ENCODE data around the gene TCN2. TPM values are rescaled to one million over a fixed set of nuclear protein-coding genes. Genes with fewer than 3 reads are reported as not detected.

TCN2 gene
- total RNA-seq, 2 donors from 2014 or later: 16.7 to 40.7 TPM

DNA sequence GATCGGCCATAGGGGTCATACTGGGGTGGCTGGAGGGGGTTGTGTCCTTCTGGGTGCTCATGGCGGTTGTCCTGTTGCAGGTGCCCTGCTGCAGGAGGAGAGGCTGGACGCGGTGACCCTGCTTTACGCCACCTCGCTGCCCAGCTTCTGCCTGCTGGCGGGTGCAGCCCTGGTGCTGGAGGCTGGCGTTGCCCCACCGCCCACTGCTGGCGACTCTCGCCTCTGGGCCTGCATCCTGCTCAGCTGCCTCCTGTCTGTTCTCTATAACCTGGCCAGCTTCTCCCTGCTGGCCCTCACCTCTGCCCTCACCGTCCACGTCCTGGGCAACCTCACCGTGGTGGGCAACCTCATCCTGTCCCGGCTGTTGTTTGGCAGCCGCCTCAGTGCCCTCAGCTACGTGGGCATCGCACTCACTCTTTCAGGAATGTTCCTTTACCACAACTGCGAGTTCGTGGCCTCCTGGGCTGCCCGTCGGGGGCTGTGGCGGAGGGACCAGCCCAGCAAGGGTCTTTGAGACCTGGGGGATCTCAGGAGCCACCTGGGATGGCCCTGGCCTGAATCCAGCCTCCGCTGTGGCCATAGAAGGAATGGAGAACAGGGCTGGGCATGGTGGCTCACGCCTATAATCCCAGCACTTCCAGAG is 39.7 kb downstream of the TCN2 start:
- H3K4me3 ChIP-seq: no peak overlapping the region
- no peaks in the 10 kb centered on the region for H3K9me3 ChIP-seq
- no peak for DNase-seq (ENCODE audit: low spot score)
- H3K27me3 ChIP-seq (replicated peaks; ENCODE audit: insufficient read depth): no peaks in the 10 kb centered on the region
- 95% methylated on average over 25 of the region's 25 CpGs for WGBS
- TF ChIP-seq, protein P1, sequence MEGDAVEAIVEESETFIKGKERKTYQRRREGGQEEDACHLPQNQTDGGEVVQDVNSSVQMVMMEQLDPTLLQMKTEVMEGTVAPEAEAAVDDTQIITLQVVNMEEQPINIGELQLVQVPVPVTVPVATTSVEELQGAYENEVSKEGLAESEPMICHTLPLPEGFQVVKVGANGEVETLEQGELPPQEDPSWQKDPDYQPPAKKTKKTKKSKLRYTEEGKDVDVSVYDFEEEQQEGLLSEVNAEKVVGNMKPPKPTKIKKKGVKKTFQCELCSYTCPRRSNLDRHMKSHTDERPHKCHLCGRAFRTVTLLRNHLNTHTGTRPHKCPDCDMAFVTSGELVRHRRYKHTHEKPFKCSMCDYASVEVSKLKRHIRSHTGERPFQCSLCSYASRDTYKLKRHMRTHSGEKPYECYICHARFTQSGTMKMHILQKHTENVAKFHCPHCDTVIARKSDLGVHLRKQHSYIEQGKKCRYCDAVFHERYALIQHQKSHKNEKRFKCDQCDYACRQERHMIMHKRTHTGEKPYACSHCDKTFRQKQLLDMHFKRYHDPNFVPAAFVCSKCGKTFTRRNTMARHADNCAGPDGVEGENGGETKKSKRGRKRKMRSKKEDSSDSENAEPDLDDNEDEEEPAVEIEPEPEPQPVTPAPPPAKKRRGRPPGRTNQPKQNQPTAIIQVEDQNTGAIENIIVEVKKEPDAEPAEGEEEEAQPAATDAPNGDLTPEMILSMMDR (IDR thresholded peaks at IDR 0.05): no peak
- TF ChIP-seq POLR2A (IDR thresholded peaks at IDR 0.05) (no peak), POLR2AphosphoS5 (IDR thresholded peaks at IDR 0.05) (no peak)
- no peak overlapping the region for H3K27ac ChIP-seq
- H3K4me1 ChIP-seq (replicated peaks): no peaks in the 10 kb centered on the region
- H3K36me3 ChIP-seq: no peaks in the 10 kb centered on the region
- intact Hi-C loops (cut with DNase I): no loop called here

DNA sequence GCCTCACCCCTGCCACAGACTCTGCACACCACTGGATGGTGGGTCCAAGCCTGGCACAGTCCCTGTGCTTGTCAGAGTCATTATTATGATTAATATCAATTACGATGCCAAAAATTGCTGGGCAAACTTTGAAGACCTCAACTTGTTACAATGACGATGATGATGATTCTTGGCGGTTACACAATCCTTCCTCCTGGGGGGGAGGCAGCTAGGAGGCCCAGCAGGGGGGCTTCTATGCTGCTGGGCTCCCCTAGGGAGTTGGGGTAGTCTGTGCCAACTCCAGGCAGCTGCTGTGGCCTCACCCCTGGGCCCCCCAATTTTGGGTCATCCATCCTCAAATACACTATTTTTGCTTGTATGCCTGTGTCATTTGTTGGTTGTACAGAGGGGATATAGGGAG is 40.6 kb downstream of the TCN2 start:
- Histone ChIP-seq H3K4me1 (replicated peaks) (no peaks in the 10 kb centered on the region), H3K9me3 (no peaks in the 10 kb centered on the region), H3K27ac (no peak overlapping the region), H3K27me3 (replicated peaks; ENCODE audit: insufficient read depth) (no peaks in the 10 kb centered on the region), H3K4me3 (no peak overlapping the region), H3K36me3 (no peaks in the 10 kb centered on the region)
- intact Hi-C loops (cut with DNase I): no loop called here
- TF ChIP-seq POLR2AphosphoS5 (IDR thresholded peaks at IDR 0.05): no peak
- TF ChIP-seq, protein P1 (IDR thresholded peaks at IDR 0.05): no peak
- no peak for TF ChIP-seq POLR2A (IDR thresholded peaks at IDR 0.05)
- WGBS: 78% methylated on average over 3 of the region's 3 CpGs
- DNase-seq (ENCODE audit: low spot score): no peak

DNA sequence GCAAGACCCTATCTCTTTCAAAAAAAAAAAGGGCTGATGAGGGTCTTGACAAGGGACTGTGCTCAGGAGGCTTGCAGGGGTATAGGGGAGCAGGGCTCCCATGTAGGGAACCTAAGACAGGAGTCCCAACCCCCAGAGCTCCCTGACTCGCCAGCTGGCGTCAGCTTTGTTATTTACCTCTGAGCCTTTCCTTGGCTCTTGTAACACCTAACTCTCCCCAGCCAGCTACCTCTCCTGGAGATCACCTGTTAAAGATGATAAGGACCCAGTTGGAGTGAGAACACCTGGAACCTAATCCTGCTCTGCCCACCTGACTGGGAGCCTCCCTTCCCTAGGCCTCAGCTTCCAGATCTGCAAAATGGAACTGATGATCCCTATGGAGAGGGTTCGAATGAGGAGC is 41.9 kb downstream of the TCN2 start:
- H3K27ac ChIP-seq: no peak overlapping the region
- no peaks in the 10 kb centered on the region for H3K36me3 ChIP-seq
- H3K27me3 ChIP-seq (replicated peaks; ENCODE audit: insufficient read depth): no peaks in the 10 kb centered on the region
- no peaks in the 10 kb centered on the region for H3K4me1 ChIP-seq (replicated peaks)
- TF ChIP-seq, protein P1 (IDR thresholded peaks at IDR 0.05): no peak
- TF ChIP-seq POLR2A (IDR thresholded peaks at IDR 0.05) (no peak), POLR2AphosphoS5 (IDR thresholded peaks at IDR 0.05) (no peak)
- no peak for DNase-seq (ENCODE audit: low spot score)
- intact Hi-C loops (cut with DNase I): no loop called here
- no peaks in the 10 kb centered on the region for H3K9me3 ChIP-seq
- 92% methylated on average over 3 of the region's 3 CpGs for WGBS
- no peak overlapping the region for H3K4me3 ChIP-seq

DNA sequence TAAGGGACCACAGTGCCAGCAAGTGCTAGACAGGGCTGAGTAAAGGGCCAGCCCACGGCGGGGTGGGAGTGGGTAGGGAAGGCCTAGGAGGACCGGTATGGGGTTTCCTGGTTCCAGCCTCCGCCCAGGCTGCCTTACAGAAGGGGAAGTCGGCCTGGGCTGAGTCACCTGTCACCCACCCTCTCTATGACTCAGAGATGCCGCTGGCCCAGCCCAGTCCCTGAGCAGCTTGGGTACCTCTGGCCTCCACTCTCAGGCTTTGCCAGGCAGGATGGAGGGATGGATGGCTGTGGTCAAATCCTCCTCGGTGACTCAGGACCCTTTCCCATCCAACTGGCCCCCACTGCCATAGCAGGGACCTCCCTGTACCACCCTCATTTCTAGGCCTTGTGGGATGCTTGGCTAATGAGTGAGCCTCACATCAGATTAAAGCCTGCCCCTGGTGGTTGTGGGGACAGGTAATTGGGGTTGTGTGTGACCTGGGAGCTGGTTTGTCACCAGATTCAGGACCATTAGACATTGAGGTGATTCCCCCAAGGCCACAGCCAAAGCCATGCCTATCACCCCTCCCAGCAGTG is 42.5 kb downstream of the TCN2 start:
- H3K36me3 ChIP-seq: no peaks in the 10 kb centered on the region
- H3K4me3 ChIP-seq: no peak overlapping the region
- no peaks in the 10 kb centered on the region for H3K4me1 ChIP-seq (replicated peaks)
- no peak overlapping the region for H3K27ac ChIP-seq
- no peaks in the 10 kb centered on the region for H3K27me3 ChIP-seq (replicated peaks; ENCODE audit: insufficient read depth)
- DNase-seq (ENCODE audit: low spot score): no peak
- intact Hi-C loops (cut with DNase I): no loop called here
- WGBS: 57% methylated on average over 7 of the region's 7 CpGs
- H3K9me3 ChIP-seq: no peaks in the 10 kb centered on the region
- TF ChIP-seq POLR2AphosphoS5 (IDR thresholded peaks at IDR 0.05) (no peak), POLR2A (IDR thresholded peaks at IDR 0.05) (no peak)
- TF ChIP-seq, protein P1 (IDR thresholded peaks at IDR 0.05): no peak

DNA sequence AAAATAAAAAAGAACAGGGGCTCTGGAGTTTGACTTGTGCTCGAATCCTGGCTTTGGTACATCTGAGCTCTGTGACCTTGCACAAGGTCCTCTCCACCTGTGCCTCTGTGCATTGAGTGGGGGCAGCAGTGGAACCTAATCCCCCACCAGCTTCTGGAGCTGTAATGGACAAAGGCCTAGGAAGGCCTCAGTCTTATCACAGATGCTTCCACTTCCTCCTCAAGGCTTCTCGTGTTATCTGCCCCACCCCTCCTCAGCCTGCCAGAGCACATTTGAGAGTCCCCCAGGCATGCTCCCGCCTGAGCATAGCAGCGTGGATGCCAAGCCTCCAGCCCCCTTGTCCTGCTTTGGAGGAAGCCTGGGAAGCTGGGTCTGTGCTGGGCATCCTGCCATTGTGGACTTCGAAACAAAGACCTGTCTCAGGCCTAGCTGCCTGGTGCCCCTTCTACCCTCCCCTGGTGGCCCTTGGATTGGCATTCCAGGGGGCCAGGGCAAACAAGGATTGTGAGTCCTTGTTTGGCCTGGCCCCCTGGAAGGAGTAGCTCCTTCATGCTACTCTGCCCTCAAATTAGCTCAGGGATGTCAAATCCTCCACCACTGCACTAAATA is 43.6 kb downstream of the TCN2 start:
- intact Hi-C loops (cut with DNase I): no loop called here
- Histone ChIP-seq H3K9me3 (no peaks in the 10 kb centered on the region), H3K27ac (no peak overlapping the region), H3K27me3 (replicated peaks; ENCODE audit: insufficient read depth) (no peaks in the 10 kb centered on the region), H3K4me1 (replicated peaks) (no peaks in the 10 kb centered on the region), H3K36me3 (no peaks in the 10 kb centered on the region), H3K4me3 (no peak overlapping the region)
- no peak for DNase-seq (ENCODE audit: low spot score)
- WGBS: 64% methylated on average over 5 of the region's 5 CpGs
- TF ChIP-seq, protein P1 (IDR thresholded peaks at IDR 0.05): no peak
- TF ChIP-seq POLR2AphosphoS5 (IDR thresholded peaks at IDR 0.05): no peak
- TF ChIP-seq POLR2A (IDR thresholded peaks at IDR 0.05): no peak
